HTR-8/SVneo (cell line): ENCODE data around the gene HOXD11.
A peak's percentile ranks its signal among the peaks of the same experiment; 100 is the strongest.

Experiments
- DNase-seq: peaks from one replicate; pipeline ENCODE4 v3.0.0; 2011; ENCODE audit warnings: low spot score, mixed read lengths; ENCODE audit not compliant: insufficient read length
- FAIRE-seq: peaks from 2 replicates; lab custom pipeline; 2011; peaks lifted over from hg19 to GRCh38; lab: Jason Lieb, UNC

The HOXD11 gene

DNA sequence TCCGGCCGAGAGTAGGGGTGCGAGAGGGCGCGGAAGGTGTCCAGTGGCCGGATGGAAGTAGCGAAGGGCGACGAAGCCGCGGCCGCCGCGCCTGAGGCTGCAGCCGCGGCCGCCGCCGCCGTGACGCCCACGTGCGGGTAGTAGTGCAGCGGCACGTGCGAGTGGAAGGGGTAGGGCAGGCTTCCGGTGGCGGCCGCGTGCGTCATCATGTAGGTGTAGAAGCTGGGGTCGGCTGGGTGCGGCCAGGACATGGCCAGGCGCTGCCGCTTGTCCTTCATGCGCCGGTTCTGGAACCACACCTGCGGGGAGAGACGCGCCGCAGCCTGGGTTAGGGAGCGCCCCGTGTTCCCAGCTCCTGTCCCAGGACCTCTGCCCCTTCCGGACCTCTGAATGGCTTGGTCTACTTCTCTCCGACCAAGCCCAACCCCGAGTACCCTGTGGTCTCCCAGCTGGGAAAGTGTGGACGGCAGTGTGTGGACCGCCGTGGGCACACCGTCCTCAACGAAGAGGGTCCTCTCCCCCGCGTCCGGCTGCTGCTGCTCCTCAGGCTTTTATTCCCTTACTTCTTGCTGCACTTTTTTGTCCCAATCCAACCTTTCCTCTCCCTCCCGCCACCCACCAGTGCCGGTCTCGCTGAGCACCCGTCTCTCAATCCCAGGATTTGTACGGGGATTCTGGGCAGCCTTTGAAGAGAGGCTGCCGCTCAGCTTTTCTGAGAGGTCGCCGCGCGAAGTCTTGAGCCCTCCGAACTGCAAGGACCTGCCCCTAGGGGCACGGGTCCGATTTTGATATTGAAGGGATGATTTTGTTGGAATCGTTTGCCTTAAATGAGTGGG, 26.3 kb upstream of the HOXD11 start:
- FAIRE-seq (no peak), DNase-seq (no peak)

DNA sequence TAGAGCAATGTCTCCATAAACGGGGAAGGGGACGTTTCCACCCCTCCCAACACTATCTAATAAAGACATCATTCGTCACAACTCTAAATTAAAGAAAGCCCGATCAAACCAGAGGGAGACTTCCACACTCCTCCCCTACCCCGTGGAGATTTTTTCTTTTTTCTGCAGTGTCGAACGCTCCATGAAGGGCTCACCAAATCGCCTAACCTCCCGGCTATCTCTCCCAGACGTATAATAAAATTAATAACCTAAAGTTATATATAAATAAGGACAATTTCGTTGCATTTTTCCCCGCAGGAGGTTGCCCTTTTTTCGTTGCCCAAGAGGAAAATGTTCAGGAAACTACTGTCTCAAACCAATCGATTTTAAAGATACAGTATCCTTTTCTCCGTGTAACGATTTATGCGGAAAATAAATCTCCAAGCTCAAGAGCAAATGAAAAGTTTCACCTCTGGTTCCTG, 25.7 kb upstream of the HOXD11 start:
- FAIRE-seq, result no peak
- no peak for DNase-seq

DNA sequence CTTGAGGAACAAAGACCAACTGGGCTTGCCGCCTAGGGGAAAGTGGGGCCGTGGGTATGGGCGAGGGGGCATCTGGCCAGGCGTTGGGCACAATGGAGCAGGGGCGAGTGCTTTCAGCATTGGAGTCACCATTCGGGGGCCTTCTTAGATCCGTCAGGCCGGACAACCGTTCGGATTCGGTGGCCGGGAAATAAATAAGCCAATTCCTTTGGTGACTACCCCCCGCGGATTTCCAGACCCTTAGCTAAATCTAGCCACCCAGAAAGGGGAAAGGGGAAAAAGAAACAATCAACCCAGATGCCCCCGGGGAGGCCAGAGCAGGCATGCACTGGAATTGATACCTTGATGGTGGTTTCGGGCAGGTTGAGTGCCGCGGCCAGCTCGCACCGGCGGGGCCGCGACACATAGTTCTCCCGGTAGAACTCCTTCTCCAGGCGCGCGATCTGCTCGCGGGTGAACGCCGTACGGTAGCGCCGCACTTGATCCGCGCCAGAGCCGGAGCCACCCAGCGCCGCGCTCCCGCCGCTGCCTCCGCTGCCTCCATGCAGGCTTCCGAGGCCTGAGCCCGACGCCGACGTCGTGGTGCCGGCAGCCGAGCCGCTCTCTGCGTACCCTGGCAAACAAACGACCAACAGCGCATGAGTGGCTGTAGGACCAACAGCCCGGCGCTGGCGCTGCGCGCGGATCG, 25.1 kb upstream of the HOXD11 start:
- no peak for FAIRE-seq
- no peak for DNase-seq

DNA sequence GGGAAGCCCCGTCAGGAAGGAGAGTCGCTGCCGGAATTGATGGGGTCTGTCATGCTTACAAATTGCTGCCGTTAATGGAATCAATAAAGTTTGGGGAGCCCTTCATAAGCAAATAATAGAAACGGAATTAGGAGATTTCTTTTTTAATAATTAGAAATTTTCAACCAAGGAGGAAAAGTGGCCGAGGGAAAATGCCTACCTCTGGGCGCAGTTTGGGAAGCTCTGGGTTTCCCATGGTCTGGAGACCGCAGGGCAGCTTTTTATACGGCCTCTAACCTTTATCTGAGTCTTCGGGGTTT, 24.6 kb upstream of the HOXD11 start:
- FAIRE-seq (no peak), DNase-seq (no peak)

DNA sequence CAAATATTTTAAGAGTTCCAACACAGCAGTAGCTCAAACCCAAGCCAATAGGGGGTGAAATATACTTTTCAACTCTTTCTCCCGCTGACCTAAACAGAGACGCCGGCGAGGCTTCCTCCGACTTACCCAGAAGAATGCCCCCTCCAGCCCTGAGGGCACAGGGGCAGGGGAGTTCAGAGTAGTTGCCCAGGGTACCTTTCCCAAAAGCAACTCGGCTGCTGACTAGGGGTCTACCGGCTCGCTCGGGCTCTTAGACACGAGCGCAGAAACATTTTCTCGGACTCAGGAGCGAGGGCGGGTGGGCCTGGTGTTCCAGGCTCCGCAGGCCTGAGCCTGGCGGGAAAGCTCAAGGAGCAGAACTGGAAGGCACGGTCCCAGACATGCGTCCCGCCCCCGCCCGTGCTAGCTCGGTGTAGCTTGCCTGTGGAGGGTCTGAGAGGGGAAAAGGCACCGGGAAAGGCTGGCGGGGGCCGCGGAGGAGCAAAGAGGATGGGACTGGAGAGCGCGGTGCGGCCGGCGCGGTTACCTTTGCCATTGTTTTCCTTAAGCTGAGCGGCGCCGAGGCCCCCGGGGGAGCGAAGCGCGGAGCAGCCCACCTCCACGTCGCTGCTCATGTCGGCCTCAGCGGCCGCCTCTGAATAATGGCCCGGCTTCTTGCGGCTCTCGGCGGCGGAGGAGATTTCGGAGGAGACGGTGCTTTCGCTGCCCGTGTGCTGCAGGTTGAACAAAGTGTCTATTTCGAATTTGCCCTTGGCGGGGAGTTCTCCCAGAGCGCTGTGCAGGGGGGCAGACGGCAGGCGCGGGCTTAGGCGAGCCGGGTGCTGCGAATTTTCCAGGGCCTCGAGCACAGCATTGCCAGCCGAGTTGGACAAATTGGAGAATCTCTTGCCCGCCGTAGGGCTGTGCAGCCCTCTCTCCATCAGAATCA, 24.0 kb upstream of the HOXD11 start:
- FAIRE-seq (no peak), DNase-seq (no peak)

DNA sequence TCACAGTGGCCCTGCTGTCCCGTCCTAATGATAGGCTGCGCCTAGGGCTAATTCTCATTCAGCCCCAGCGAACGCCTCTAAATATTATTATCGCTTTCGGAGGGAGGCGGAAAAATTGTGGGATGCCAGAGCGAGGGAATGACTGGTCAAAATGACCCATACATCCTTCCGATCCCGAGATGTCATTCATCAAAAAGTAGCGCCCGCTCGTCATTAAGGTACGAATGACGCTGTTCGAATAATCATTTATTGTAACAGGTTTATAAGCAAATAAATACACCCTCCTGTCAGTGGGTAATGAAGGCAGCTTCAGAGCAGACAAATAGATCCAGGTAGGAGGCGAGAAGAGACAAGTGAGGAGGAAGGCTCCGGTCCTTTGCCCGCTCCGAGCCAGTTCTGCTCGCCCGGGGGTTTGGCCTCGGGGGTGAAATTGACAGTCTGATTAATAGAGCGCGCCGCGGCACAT, 23.3 kb upstream of the HOXD11 start, which contains the start of gene EVX2:
Gene EVX2 (minus strand): TSS at position 167 of the 466 bp plus-strand sequence. CDS start 186 bp downstream, outside the sequence.
- FAIRE-seq (no peak), DNase-seq (no peak)

GRCh38 chr2:176084611-176085119, 22.4 kb upstream of the HOXD11 start:
- DNase-seq (no peak), FAIRE-seq (no peak)

DNA sequence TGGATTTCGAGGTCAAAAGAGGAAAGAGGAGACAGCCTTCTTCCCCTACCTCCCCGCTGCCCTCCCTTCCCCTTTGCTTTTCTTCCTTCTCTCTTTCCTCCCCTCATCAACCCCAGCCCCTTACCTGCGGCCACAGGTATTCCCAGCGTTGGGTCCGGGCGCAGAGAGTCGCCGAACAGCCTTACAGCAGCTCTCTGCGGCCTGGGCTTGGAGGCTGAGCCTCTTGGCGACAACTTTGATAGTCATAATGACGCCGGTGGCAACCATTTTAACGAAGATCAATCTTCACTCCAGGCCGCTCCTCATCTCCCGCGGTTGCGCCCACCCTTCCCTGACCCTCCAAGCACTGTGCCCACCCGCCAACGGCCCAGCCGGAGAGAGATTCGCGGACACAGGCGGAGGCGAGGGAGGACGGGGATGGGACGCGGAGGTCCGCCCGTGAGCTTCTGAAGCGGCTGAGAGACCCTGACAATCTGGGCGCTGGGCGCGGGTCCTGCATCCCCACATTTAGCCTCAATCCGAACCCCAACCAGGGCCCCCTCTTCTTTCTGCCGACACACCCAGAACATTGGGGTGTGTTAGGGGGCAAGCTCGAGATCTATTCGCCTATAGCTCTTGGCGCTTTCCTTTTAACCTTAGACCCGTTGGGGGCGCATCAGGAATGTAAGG, 21.8 kb upstream of the HOXD11 start:
- DNase-seq (no peak), FAIRE-seq (no peak)

- FAIRE-seq (no peak), DNase-seq (peak; percentile 51)
Measured at GRCh38 chr2:176085861-176086771, 21.0 kb upstream of the HOXD11 start.

DNA sequence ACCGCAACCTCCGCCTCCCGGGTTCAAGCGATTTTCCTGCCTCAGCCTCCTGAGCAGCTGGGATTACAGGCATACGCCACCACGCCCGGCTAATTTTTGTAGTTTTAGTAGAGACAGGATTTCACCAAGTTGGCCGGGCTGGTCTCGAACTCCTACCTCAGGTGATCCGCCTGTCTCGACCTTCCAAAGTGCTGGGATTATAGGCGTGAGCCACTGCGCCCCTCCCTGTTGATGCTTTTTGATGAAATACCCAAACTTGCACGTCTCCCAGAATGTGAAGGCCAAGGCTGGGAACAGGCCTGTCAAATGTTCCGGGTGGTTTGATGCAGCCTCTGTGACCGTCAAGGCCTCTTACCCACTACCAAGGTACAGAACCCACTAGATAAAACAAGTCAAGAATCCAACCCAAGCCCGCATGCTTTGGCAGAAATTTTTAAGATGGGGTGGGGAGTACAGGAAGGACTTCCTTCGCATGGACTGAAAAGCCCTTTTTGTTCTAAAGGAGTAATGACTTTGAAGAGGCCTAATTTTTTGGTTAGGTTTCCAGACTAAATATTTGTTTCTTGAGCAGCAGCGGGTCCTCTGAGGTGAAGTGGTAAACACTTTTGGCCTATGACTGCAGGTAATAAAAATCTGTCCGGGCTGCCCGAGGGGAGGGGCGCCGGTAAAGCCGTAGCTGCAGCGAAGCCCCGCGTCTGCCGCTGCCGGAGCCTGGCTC, 19.6 kb upstream of the HOXD11 start:
- DNase-seq, result no peak
- no peak for FAIRE-seq

DNA sequence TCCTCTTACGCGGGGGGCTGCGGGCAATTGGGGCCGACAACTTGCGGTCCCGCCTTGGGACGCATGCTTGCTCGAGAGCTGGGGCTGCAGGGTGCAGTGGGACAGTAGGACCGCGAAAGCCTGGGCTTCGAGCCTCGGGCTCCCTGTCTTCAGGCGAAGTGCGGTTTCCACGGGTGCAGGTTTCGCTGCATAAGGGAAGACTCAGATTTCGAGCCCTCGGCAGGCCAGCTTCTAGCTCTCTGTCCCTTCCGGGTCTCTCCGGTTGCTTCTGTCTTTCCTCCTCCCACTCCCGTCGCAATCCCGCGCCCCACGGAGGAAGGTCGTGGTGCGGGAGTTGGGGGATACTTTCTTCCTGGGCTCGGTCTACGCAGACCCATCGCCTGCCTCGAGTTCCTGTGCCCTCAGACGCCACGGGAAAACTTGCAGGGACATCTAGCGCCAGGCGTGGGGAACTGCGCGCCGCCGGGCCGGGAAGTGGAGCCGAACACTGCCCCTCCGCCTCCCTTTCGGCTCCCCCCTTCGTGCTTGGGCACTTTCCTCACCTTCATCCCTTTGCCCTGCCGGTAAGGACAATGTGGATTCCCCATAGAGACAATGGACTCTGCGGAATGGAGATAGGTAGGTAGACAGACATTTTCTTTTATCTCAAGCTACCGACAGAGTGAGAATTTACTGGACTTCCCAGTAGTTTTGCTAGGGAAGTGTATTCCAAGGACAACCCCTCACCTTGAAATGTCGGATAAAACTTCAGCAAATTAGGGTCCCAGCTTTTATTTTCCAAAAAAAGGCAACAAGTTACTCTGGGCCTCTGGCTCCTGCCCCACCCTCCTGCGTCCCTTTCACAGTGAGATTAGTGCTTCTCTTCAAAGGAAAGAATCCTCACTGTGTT, 18.8 kb upstream of the HOXD11 start:
- peak; percentile 52 for DNase-seq

GRCh38 chr2:176088937-176089842, 17.9 kb upstream of the HOXD11 start:
- DNase-seq (no peak), FAIRE-seq (no peak)

More for the DNA sequence above, 18.8 kb upstream of the HOXD11 start:
- FAIRE-seq, result peak; percentile 68

DNA sequence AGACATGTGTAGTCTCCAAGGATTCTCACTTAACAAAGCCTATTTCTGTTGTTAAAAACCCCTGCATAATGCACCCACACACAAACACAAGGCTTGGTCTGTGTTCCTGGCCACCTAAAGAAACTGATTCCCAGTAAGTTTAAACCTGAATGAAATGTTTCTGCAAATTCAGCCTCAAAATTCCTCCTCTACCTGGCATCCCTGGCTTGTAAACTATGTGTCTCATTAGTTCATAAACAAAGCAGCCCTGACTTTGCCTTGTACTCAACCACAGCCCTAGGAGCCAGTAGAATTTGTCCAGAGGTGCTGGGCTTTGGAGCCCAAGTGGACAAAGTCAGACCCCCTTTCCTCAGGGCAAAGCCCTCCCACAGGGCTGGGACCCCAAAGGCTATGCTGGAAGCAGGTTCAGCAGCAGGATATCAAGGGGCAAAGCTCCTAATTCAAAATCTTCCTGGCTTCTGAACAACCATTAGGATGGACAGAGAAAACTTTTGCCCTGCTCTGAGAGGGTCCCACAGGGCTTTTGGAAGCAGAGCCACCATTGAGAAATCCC, 17.2 kb upstream of the HOXD11 start:
- DNase-seq (no peak), FAIRE-seq (no peak)

DNA sequence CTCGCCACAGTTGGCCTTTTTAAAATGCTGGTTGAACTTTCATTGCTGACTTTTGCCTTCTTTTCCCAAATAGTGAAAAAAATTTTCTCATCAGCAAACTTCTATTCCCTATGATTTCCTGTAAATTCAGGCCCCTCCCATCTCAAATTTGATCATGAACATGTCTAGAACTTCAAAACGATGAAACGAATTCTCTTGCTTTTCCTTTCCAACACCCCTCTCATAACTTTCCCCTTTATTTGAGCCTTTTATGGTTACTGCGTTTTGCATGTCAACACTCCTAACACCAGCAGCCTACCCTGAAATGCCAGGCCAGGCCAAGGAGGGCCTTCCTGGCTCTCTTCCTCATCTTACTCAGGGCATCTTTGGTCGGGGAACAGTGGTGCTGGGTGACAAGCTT, 16.2 kb upstream of the HOXD11 start:
- no peak for FAIRE-seq
- no peak for DNase-seq

- FAIRE-seq, result no peak
- DNase-seq, result no peak
Measured at GRCh38 chr2:176091329-176092258, 15.5 kb upstream of the HOXD11 start.
